ENCODE results near the gene TTYH2. TPM values are rescaled to one million over a fixed set of nuclear protein-coding genes. Genes with fewer than 3 reads are reported as not detected.

Gene TTYH2
- total RNA-seq: 1.6 and 2.1 TPM in 2 replicates

GRCh38 chr17:74212913-74213791, at the start of gene TTYH2:
TSS of gene TTYH2 (plus strand) at chr17:74213571. CDS start at chr17:74213588, 17 bp downstream.

GRCh38 chr17:74203439-74204240, 9.7 kb upstream of the TTYH2 start, which contains the start of gene RPL38:
TSS of gene RPL38 (plus strand) at chr17:74203678. CDS start at chr17:74203956, 278 bp downstream.

GRCh38 chr17:74274060-74274708, 60.8 kb downstream of the TTYH2 start, which contains the start of gene DNAI2:
TSS of gene DNAI2 (plus strand) at chr17:74274234. CDS start at chr17:74281818, 7,584 bp downstream.

Other genes with a start within 250 kb of the TTYH2 start
- 438 and 987 TPM in 2 replicates for gene RPL38, start 9.9 kb upstream of the TTYH2 start, total RNA-seq
- not detected in 2 replicates for gene DNAI2, start 60.7 kb downstream of the TTYH2 start, total RNA-seq
- 1.3 and 9.6 TPM in 2 replicates for gene KIF19, start 112.7 kb downstream of the TTYH2 start, total RNA-seq
- gene BTBD17, start 148.3 kb downstream of the TTYH2 start, total RNA-seq: not detected in 2 replicates
- not detected in 2 replicates for gene GPR142, start 153.9 kb downstream of the TTYH2 start, total RNA-seq
- 0.33 and 0.67 TPM in 2 replicates for gene GPRC5C, start 218.5 kb downstream of the TTYH2 start, total RNA-seq